GM19452 (cell line): ENCODE results near the gene USPL1.
A peak's percentile ranks its signal among the peaks of the same experiment; 100 is the strongest.

Experiments used
- ATAC-seq: cut with Tn5 transposase; IDR thresholded peaks from one replicate; pipeline ENCODE4 v1.9.1; 2021; ENCODE audit not compliant: unreplicated experiment

USPL1 gene

DNA sequence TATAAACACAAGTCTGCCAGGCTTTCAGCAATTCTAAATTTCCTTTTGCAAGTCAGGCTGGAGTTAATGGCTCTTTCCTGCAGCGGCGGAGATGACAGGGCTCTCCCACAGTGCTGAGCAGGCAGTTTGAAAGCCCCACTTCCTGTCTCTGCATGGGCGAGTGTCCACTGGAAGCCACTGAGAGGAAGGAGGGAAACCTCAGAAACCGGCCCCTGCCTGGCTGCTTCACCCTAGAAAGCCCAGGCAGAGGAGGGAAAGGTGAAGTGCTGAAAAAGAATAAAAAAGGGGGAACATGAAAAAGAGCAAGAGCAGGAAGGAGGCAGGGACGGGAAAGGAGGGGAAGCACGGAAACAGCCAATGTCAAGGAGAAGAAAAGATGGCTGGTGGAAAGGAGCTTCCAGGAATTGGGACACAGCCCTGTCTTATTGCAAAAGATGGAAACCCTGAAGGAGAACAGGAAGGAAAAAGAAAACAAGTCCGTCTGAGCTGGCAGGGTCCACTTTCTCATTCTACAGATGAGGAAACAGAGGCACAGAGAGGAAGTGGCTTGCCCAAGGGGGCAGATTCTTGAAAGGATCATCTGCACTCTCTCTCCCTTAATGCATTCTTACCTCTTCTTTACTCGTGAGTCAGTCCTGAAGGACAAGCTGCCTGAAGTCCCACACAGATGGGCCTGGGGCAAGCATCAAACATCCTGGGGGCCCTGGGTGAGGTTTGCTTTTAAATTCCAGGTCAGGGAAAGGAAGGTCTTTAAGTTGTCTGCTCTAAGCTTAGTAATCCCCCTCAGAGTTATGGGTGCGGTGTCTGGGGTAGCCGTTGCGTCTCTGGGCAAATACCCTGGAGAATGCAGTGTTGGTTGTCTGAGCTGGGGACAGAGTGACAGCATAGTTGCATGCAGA is 78.8 kb downstream of the USPL1 start:
- peak; percentile 66 for ATAC-seq

DNA sequence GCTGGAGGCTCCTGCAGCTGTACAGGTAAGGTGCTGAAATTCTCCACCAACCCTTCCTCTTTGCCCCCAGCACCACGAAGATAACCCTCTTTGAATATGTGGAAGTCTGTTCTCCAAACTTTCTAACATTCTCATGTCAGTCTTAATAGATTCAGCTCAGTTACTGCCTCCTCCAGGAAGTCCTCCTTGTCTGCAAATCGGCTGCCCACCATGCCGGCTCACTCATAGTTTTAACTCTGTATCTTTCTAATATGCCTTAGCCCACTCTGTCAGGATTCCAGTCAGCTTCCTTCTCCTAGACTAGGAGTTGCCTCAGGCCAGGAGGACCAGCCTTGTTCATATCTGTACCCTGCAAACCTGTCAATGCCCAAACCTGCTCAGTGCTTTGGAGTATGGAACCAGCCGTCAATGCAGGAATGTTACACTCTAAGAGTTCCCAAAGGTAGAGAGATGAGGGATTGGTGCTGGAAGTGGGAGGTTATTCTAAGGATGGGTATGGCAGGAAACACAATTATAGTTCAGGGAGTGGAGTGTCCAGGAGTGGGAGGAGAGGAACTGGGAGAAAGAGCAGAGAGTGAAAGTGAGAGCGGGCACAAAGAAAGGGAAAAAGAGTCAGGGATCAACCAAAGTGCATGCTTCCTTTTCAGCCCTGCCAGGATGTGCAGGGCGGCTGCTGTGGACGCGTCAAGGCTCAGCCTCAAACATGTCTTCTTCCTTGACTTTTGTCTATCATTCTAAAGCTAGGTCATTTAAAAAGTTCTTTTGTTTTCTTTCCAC is 79.6 kb downstream of the USPL1 start:
- no peak for ATAC-seq

DNA sequence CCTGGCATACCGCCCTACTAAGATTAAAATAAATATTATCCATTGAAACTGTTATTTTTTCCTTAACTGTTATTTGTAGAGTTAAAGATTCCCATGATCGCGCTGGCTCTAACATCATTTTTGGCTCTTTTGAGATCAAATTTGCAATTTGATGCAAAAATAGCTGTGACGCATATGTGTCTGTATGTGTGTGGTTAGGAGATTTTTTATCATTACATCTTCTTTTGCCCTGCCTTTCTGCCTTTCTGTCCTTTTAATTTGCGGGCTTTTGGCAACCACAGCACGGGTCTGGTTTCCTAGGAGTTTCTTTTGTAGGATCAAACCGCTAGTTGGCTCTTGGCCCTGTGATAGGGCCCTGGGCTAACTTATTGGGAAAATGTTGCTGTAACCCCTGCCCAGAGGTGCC is 80.3 kb downstream of the USPL1 start:
- ATAC-seq: no peak

DNA sequence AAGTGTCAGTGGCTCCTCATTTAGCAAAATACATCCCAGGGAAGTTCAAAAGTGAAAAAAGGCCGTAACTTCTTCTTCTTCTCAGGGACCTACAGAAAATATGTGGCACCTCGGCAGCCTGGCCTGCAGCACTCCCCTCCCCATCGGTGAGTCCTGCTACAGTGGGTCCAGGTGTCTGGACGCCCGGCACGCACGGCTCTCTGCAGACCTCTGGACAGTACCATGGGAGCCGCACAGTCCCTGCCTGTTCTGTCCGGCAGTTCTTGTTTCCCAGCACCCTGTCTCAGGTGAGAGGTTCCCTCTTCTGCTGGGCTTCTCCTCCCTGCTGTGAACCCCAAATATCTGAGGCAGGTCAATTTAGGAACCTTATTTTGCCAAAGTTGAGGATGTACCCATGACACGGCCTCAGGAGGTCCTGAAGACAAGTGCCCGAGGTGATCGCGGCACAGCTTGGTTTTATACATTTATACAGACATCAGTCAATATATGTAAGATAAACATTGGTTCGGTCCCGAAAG is 80.8 kb downstream of the USPL1 start:
- ATAC-seq: no peak

DNA sequence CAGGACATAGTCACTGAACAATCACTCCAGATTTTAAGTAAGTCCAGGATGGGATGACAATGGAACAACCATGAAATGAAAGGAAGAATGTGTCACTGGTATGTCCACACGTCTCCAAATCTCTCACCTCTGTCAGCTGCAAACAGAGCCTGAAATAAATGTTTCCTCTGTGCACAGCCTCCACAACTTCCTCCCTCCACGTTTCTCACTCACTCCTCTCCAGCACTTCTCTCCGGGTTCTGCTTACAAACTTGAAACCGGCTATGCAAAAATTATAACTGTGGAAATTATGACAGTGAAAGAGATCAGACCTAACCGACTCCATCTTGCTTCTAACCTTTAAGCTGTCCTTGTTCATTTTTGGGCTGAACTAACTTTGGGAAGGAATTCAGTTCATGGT is 82.6 kb downstream of the USPL1 start:
- no peak for ATAC-seq

DNA sequence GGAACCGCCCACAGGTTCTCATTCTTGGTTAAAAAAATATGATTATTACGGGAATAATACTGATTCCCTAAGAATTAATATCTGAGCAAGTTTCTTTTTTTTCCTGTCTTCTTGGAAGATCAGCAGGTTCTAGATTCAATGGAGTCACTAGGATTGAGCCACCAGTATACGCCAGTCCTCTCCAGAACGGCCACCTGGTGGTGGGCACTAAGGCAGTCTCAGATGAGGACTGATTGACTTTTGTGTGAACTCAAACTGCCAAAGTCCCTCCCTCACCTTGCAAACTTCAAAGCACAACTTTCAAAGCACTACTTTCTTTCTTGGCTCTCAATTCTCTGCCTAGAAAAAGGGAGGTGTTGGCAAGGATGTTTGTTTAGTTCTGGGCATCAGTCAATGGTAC is 84.3 kb downstream of the USPL1 start:
- no peak for ATAC-seq

DNA sequence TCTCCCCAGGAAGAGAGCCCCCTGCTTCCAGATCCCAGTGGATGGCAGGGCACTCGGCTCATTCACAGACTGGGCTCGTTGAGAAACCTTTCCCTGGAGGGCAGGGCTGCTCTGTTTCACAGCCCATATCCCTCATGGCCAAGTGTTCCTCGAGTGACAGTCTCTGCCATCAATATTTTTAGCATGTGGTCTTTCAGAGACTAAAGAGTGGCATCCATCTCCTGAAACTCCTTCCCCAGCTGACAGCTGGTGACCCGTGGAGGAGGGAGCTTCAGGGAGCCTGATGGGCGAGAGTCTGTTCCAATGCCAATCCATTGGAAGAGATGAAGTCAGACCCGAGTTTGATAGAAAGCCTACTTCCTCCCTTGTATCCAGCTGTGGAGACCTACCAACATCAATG is 86.9 kb downstream of the USPL1 start:
- no peak for ATAC-seq

DNA sequence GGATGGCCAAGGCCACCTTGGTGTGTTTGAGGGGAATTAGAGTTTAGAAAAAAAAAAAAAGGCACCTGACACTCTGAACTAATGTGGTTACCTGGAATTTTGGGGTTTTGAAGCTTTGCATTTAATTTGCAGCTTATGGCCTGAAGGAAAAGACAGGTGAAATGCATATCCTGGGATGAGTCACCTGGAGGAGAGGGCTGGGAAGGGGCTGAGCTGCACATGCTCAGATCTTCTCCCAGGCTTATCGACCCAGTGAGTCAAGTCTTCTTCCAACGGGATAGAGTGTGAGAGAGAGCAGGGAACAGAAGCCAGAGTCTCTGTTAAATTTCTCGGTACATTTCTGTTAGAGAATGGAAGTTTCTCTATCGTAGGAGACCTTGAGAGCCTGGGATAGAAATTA is 88.0 kb downstream of the USPL1 start:
- no peak for ATAC-seq

DNA sequence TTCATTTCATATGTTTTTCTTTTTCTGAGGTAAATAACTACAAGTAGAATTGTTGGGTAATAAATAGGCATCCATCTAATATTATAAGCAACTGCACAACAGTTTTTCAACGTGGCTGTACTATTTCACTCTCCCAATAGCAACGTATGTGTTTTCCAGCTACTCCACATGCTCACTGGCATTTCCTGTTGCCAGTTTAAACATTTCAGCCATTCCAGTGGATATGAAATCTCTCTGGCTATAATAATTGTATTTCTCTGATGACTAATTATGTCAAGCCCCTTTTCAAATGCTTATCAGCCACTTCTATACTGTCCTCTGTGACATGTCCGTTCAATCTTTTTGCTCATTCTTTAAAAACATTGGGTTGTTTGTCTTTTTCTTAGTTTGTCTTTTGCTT is 90.8 kb downstream of the USPL1 start:
- ATAC-seq: no peak
